ENCODE measurements around the gene PCDH9. TPM values are rescaled to one million over a fixed set of nuclear protein-coding genes. Genes with fewer than 3 reads are reported as not detected.
"Not testable (repeated sequence)": the region's sequence is repeated elsewhere in the genome, so short reads cannot be mapped to it uniquely, and the experiment has no call there.

The PCDH9 gene
- total RNA-seq, 4 donors from 2014 or later = 0.64 to 1.1 (median 0.82) TPM

DNA sequence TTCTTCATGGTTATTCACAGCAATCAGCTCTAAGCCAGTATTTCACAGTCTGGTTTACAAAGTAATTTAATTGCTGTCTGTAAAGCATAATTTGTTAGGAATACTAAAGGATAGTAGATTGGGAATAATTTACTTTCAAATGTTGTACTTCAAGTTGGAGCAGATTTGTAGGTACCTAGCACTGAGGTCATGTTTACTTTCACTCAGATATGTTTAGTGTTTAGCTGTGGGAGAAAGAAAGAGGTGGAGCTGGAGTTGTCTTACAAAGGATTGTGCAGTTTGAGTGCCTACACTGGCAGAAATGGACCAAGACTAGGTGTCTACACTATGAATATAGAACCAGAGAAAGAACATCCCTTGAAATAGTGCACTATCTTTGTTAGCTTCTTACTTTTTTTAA, 464.6 kb downstream of the PCDH9 start:
- TF ChIP-seq, protein P1, sequence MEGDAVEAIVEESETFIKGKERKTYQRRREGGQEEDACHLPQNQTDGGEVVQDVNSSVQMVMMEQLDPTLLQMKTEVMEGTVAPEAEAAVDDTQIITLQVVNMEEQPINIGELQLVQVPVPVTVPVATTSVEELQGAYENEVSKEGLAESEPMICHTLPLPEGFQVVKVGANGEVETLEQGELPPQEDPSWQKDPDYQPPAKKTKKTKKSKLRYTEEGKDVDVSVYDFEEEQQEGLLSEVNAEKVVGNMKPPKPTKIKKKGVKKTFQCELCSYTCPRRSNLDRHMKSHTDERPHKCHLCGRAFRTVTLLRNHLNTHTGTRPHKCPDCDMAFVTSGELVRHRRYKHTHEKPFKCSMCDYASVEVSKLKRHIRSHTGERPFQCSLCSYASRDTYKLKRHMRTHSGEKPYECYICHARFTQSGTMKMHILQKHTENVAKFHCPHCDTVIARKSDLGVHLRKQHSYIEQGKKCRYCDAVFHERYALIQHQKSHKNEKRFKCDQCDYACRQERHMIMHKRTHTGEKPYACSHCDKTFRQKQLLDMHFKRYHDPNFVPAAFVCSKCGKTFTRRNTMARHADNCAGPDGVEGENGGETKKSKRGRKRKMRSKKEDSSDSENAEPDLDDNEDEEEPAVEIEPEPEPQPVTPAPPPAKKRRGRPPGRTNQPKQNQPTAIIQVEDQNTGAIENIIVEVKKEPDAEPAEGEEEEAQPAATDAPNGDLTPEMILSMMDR (IDR thresholded peaks at IDR 0.05) = no peak
- TF ChIP-seq EP300 (IDR thresholded peaks at IDR 0.05) (no peak), POLR2AphosphoS5 (IDR thresholded peaks at IDR 0.05) (no peak), POLR2A (IDR thresholded peaks at IDR 0.05) (no peak)
- H3K36me3 ChIP-seq = no peaks in the 10 kb centered on the region
- H3K9me3 ChIP-seq = peaks cover 3% of the 10 kb centered on the region
- no peak overlapping the region for H3K4me3 ChIP-seq
- H3K27ac ChIP-seq = no peak overlapping the region
- no peaks in the 10 kb centered on the region for H3K4me1 ChIP-seq
- no peak for DNase-seq (ENCODE audit: low spot score in 2 of 2)
- H3K27me3 ChIP-seq = no peaks in the 10 kb centered on the region

- H3K36me3 ChIP-seq; H3K9me3 ChIP-seq; DNase-seq (ENCODE audit: low spot score in 2 of 2); H3K27ac ChIP-seq; H3K27me3 ChIP-seq; H3K4me3 ChIP-seq; H3K4me1 ChIP-seq: not testable (repeated sequence)
- WGBS = 82% methylated on average over 4 of the region's 4 CpGs
These were observed 469.5 kb downstream of the PCDH9 start for GRCh38 chr13:66760678-66761077.

DNA sequence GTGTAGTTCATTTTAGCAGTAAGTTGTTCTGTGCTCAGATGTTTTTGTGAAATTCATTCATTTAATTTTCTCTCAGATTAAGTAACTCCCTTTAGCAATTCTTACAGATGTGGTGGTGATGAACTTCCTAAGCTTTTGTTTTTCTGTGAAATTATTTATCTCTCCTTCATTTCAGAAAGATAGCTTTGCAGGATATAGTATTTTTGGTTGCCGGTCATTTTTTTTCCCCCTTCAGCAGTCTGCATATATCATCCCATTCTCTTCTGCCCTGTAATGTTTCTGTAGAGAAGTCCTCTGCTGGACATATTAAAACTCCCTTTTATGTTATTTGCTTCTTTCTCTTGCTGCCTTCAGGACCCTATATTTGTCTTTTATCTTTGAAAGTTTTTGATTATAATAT, 470.2 kb downstream of the PCDH9 start:
- Histone ChIP-seq H3K9me3 (peaks cover 6% of the 10 kb centered on the region), H3K4me1 (no peaks in the 10 kb centered on the region), H3K36me3 (no peaks in the 10 kb centered on the region), H3K27me3 (no peaks in the 10 kb centered on the region), H3K27ac (no peak overlapping the region), H3K4me3 (no peak overlapping the region)
- TF ChIP-seq, protein P1 (IDR thresholded peaks at IDR 0.05) = no peak
- no peak for TF ChIP-seq POLR2A (IDR thresholded peaks at IDR 0.05)
- no peak for TF ChIP-seq EP300 (IDR thresholded peaks at IDR 0.05)
- no peak for TF ChIP-seq POLR2AphosphoS5 (IDR thresholded peaks at IDR 0.05)
- WGBS = 95% methylated on average over 1 of the region's 1 CpG
- no peak for DNase-seq (ENCODE audit: low spot score in 2 of 2)

- 86% methylated on average over 2 of the region's 2 CpGs for WGBS
These were observed 478.4 kb downstream of the PCDH9 start for GRCh38 chr13:66751691-66752090.

DNA sequence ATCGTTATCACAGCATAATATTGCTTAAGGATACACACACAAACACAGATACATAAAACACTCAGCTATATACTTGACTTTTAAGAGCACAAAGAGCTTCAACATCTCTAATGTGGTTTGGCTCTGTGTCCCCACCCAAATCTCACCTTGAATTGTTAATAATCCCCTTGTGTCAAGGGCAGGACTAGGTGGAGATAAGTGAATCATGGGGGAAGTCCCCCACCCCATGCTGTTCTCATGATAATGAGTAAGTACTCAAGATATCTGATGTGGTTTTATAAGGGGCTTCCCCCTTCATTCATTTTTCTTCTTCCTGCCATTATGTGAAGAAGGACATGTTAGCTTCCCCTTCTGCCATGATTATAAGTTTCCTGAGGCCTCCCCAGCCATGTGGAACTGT, 481.4 kb downstream of the PCDH9 start:
- WGBS = 61% methylated on average over 1 of the region's 1 CpG
- TF ChIP-seq, protein P1 (IDR thresholded peaks at IDR 0.05) = no peak
- TF ChIP-seq POLR2AphosphoS5 (IDR thresholded peaks at IDR 0.05) = no peak
- TF ChIP-seq POLR2A (IDR thresholded peaks at IDR 0.05) = no peak
- TF ChIP-seq EP300 (IDR thresholded peaks at IDR 0.05) = no peak
- no peaks in the 10 kb centered on the region for H3K4me1 ChIP-seq

More at GRCh38 chr13:66751691-66752090, 478.4 kb downstream of the PCDH9 start:
- Histone ChIP-seq H3K4me1 (no peaks in the 10 kb centered on the region), H3K36me3 (no peaks in the 10 kb centered on the region), H3K4me3 (no peak overlapping the region), H3K9me3 (no peaks in the 10 kb centered on the region), H3K27me3 (no peaks in the 10 kb centered on the region), H3K27ac (no peak overlapping the region)
- DNase-seq (ENCODE audit: low spot score in 2 of 2) = no peak
- TF ChIP-seq POLR2A (IDR thresholded peaks at IDR 0.05) (no peak), POLR2AphosphoS5 (IDR thresholded peaks at IDR 0.05) (no peak), EP300 (IDR thresholded peaks at IDR 0.05) (no peak)
- TF ChIP-seq, protein P1 (IDR thresholded peaks at IDR 0.05) = no peak

DNA sequence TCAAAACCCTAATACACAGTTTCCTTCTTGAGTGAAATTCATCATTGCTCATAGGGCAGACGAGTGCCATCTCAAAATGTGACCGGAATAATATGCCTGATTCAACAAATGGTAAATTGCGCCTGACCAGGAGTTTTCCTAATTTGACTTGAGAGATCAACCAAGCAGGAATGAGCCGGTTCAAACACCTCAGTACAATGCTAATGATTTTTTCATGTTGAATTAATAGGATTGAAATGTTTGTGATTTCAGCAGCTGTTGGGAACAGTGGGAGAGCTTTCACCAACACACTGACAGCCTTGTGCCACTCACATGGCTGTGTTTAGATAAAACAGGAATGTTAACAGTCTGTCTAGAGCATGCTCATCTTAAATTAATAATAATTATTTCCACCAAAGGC, 484.8 kb downstream of the PCDH9 start:
- Histone ChIP-seq H3K27me3 (no peaks in the 10 kb centered on the region), H3K27ac (no peak overlapping the region), H3K9me3 (no peaks in the 10 kb centered on the region), H3K4me3 (no peak overlapping the region), H3K4me1 (no peaks in the 10 kb centered on the region), H3K36me3 (no peaks in the 10 kb centered on the region)
- DNase-seq (ENCODE audit: low spot score in 2 of 2) = no peak
- TF ChIP-seq, protein P1 (IDR thresholded peaks at IDR 0.05) = no peak
- TF ChIP-seq POLR2A (IDR thresholded peaks at IDR 0.05) (no peak), POLR2AphosphoS5 (IDR thresholded peaks at IDR 0.05) (no peak), EP300 (IDR thresholded peaks at IDR 0.05) (no peak)
- 87% methylated on average over 4 of the region's 4 CpGs for WGBS

More for the DNA sequence above, 481.4 kb downstream of the PCDH9 start:
- Histone ChIP-seq H3K27me3 (no peaks in the 10 kb centered on the region), H3K4me3 (no peak overlapping the region), H3K9me3 (no peaks in the 10 kb centered on the region), H3K27ac (no peak overlapping the region), H3K36me3 (no peaks in the 10 kb centered on the region)
- DNase-seq (ENCODE audit: low spot score in 2 of 2) = no peak

All from suprapubic skin (tissue), 4 donors.